ENCODE measurements around the gene C5orf46.

- TF ChIP-seq, protein P1, sequence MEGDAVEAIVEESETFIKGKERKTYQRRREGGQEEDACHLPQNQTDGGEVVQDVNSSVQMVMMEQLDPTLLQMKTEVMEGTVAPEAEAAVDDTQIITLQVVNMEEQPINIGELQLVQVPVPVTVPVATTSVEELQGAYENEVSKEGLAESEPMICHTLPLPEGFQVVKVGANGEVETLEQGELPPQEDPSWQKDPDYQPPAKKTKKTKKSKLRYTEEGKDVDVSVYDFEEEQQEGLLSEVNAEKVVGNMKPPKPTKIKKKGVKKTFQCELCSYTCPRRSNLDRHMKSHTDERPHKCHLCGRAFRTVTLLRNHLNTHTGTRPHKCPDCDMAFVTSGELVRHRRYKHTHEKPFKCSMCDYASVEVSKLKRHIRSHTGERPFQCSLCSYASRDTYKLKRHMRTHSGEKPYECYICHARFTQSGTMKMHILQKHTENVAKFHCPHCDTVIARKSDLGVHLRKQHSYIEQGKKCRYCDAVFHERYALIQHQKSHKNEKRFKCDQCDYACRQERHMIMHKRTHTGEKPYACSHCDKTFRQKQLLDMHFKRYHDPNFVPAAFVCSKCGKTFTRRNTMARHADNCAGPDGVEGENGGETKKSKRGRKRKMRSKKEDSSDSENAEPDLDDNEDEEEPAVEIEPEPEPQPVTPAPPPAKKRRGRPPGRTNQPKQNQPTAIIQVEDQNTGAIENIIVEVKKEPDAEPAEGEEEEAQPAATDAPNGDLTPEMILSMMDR (IDR thresholded peaks at IDR 0.05): no peak
- TF ChIP-seq POLR2A (IDR thresholded peaks at IDR 0.05): no peak
These were observed 23.6 kb downstream of the C5orf46 start for GRCh38 chr5:147882586-147883313.
